Measurements from ENCODE around the gene CABP2.

DNA sequence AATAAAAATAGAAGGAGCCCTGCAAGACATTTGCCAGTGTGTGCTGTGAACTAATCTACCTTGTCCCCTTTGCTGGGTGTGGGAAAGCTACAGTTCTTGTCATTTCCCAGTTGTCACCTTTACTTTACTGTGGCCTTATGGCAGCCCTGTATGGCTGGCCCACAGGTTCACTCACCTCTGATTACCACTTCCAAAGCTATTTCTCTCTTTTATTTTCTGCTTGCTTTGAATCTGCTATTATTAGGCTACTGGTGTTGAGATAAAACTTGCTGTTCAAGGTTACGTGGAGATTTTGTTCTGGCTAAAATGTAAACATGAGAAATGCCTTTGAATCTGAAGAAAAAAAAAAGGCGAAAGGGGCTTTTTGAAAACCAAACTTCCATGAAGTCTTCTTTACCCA lies 9.6 kb upstream of the CABP2 start:
- TF ChIP-seq POLR2A (IDR thresholded peaks at IDR 0.05; ENCODE audit: low read length) (no peak), GATA1 (IDR thresholded peaks at IDR 0.05; ENCODE audit: low read depth, low read length) (no peak)
